ENCODE results near the gene RPL11.
"Not testable (repeated sequence)": the region's sequence is repeated elsewhere in the genome, so short reads cannot be mapped to it uniquely, and the experiment has no call there.

Gene RPL11

GRCh38 chr1:23732363-23733224, 41.0 kb downstream of the RPL11 start:
- no peak for DNase-seq (ENCODE audit: low read depth in 2 of 2)

GRCh38 chr1:23733281-23733680, 41.7 kb downstream of the RPL11 start:
- DNase-seq (ENCODE audit: low read depth in 2 of 2): not testable (repeated sequence)

DNA sequence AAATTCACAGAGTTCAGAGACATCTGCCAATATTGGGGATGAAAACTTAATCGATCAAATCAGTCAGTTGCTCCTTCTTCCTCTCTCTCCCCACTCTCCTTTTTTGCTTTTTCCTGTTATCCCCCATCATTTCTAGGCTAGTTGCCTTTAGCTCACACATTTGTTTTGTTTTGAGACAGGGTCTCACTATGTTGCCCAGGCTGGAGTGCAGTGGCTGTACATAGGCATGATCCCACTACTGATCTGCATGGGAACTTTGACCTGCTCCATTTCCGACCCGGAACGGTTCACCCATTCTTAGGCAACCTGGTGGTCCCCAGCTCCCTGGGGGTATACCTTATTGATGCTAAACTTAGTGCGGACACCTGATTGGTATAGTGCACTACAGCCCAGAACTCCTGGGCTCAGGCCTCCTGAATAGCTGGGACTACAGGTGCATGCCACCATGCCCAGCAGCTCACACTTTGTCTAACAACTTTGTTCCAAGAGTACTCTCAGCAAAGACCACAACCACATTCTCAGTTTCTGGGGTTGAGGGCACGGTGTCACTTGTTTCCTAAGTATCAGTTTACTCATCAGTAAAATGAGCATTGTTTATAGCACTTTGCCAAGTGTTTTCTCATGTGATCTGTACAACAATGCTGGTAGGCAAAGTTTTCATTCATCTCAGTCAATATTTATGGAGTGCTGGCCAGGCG, 45.0 kb downstream of the RPL11 start:
- DNase-seq (ENCODE audit: low read depth in 2 of 2): no peak

GRCh38 chr1:23741609-23742008, 50.0 kb downstream of the RPL11 start:
- no peak for DNase-seq (ENCODE audit: low read depth in 2 of 2)

DNA sequence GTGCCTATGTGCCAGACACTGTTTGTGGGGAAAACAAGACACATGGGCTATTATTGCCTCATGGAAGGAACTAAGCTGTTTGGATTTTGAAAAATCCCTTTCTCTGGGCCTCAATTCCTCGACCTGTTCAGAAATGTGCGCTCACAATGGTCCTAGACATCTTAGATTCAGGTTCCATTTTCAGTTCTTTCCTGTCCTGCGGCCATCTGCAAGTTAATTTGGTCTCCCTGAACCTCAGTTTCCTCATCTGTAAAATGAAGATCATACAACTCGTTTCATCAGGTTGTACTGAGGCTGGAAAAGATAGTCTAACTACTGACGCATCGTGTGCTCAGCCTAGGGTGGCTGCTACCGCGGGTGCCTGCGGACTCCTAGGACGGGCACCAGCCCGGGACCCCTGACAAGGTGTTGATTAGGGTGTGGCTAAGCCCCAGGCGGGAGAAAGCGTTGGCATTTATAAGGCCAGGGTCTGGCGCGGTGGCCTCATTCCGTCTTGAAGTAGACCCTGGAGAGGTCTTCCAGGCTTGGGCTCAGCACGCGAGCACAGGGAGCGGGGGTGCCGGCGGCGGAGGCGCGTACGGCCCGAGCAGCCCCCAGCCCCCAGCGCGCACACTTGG, 51.2 kb downstream of the RPL11 start:
- peak in 1 of 2 experiments; percentile 8 for DNase-seq (ENCODE audit: low read depth in 2 of 2)

GRCh38 chr1:23743287-23744152, 51.9 kb downstream of the RPL11 start, which contains the start of gene ELOA:
Gene ELOA, plus strand, starts transcription at chr1:23743471. Its CDS starts 33 bp downstream, at chr1:23743504.
- peak; percentile 59 to 67 for DNase-seq (ENCODE audit: low read depth in 2 of 2)

DNA sequence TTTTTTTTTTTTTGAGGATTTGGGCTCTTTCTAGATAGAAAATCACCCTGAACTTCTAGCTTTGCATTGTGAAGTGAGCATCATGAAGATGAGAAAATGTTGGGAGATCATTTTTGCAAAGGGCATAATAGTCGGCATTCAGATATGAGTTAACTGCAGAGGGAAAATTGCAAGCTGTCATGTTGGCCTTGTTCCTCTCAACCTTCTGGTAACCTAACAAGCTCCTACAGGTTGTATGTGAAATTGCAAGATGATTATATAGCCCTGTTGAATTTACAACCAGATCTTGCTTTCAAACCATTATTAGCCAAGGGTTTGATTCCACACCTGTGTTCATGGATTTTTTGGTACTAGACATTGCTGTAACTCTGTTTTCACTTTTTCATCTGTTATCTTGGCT, 53.9 kb downstream of the RPL11 start:
- no peak for DNase-seq (ENCODE audit: low read depth in 2 of 2)
